ENCODE results near the gene CAVIN3. TPM values are rescaled to one million over a fixed set of nuclear protein-coding genes. Genes with fewer than 3 reads are reported as not detected.
A peak's percentile ranks its signal among the peaks of the same experiment; 100 is the strongest.

Gene CAVIN3
- total and polyA plus RNA-seq, 8 donors, result 12.8 to 166 (median 54.2) TPM

DNA sequence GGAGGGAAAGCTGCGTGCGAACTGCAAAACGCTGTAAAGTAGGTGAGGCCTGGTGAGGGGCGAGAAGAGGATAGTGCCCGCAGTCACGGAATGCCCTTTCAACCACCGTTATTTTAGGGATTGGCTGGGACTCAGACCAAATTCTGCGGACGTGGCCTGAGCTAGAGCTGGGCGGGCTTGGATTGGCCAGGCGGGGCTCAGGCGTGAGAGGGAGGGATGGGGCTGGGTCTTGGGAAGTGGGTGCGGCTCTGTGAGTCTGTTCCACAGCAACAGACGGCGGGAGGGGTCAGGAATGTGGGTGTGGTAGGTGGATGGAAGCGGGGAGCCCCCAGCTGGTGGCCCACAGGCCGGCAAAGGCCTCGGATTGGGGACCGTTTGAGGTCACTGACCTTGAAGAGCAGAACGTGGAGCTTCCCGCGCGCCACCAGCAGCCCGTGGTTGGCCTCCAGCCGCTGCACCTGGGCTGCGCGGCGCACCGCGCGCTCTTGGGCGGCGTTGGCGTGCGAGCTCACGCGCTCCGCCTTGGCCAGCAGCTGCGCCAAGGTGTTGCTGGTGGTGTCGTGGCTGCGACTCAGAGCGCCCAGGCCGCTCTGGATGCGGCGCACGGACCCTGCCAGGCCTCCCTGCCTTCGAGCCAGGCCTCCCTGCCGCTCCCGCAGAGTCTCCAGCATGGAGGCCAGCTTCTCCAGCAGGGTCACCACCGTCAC, 444 bp downstream of the CAVIN3 start:
- peaks cover 28 to 85% (median 56%) of the 10 kb centered on the region in 4 donors for H3K4me1 ChIP-seq
- peak; percentile 86 to 96 for DNase-seq
- peak overlapping the region; percentile 75 to 96 (median 96) for H3K27ac ChIP-seq
- no peak for TF ChIP-seq EP300 (IDR thresholded peaks at IDR 0.05)
- peak in 2 of 4 donors; percentile 25 to 38 for TF ChIP-seq POLR2A (IDR thresholded peaks at IDR 0.05)
- peak; percentile 68 to 75 (median 70) for TF ChIP-seq POLR2AphosphoS5 (IDR thresholded peaks at IDR 0.05)
- H3K4me3 ChIP-seq, result peak overlapping the region; percentile 61 to 70 (median 67)
- peaks cover 0 to 19% (median 6%) of the 10 kb centered on the region in 3 donors for H3K27me3 ChIP-seq
- H3K36me3 ChIP-seq, result no peaks in the 10 kb centered on the region
- intact Hi-C loops (cut with DNase I; ENCODE audit: low total_unique reads), result loop anchor here (10.0 kb wide), 1 partner anchor 55 kb away; no protein-coding TSS in a partner anchor
- H3K9me3 ChIP-seq, result no peaks in the 10 kb centered on the region
- 1 to 2% (median 2%) methylated on average over 19 to 50 of the region's 50 CpGs for WGBS, 5 donors

DNA sequence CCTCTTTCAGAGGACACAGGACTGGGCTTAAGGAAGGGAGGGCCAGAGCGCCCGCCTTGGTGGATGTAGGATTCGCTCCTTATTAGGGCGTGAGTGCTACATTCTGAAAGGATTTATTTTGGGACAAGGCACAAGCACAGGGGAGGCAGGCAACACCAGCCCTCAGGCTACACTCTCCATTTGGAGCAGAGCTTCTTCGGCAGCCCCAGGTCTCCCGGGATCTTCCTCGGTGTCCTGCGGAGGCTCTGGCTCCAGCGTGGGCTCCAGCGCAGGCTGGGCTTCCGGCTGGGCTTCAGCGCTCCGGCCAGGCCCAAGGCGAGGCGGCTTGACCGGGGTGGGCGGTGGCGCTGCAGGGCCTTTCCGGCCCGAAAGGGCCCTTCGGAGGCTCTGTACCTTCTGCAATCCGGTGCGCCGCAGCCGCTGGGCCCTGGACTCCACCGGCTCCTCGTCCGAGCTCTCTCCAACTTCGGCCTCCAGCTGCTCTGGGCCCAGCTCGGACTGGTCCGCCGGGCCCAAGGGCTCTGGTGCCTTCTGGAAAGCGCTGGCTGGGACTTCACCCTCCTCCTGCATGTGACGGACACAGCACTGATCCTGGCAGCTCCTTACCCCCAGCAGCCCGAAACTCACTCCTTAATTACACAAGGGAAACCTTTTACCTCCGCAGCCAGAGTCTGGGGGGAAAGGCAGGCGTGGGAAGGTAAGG, 1.1 kb downstream of the CAVIN3 start:
- intact Hi-C loops (cut with DNase I; ENCODE audit: low total_unique reads), result loop anchor here (10.0 kb wide), 1 partner anchor 54 kb away; no protein-coding TSS in a partner anchor
- peaks cover 28 to 84% (median 56%) of the 10 kb centered on the region in 4 donors for H3K4me1 ChIP-seq
- DNase-seq, result peak; percentile 40 to 68
- H3K9me3 ChIP-seq, result no peaks in the 10 kb centered on the region
- WGBS, 5 donors, result 5 to 17% (median 9%) methylated on average over 16 to 37 of the region's 37 CpGs
- H3K27ac ChIP-seq, result peak overlapping the region; percentile 75 to 96 (median 96)
- no peaks in the 10 kb centered on the region for H3K36me3 ChIP-seq
- H3K4me3 ChIP-seq, result peak overlapping the region; percentile 61 to 70 (median 67)
- H3K27me3 ChIP-seq, result peaks cover 0 to 19% (median 6%) of the 10 kb centered on the region in 3 donors
- peak in 2 of 3 donors; percentile 27 to 31 for TF ChIP-seq POLR2AphosphoS5 (IDR thresholded peaks at IDR 0.05)
- TF ChIP-seq CTCF (IDR thresholded peaks at IDR 0.05), result no peak

- intact Hi-C loops (cut with DNase I; ENCODE audit: low total_unique reads), result loop anchor here (10.0 kb wide), 1 partner anchor 53 kb away; no protein-coding TSS in a partner anchor
- WGBS, 5 donors, result 58 to 86% (median 81%) methylated on average over 4 of the region's 4 CpGs
These were observed 2.1 kb downstream of the CAVIN3 start for GRCh38 chr11:6318204-6318603.

DNA sequence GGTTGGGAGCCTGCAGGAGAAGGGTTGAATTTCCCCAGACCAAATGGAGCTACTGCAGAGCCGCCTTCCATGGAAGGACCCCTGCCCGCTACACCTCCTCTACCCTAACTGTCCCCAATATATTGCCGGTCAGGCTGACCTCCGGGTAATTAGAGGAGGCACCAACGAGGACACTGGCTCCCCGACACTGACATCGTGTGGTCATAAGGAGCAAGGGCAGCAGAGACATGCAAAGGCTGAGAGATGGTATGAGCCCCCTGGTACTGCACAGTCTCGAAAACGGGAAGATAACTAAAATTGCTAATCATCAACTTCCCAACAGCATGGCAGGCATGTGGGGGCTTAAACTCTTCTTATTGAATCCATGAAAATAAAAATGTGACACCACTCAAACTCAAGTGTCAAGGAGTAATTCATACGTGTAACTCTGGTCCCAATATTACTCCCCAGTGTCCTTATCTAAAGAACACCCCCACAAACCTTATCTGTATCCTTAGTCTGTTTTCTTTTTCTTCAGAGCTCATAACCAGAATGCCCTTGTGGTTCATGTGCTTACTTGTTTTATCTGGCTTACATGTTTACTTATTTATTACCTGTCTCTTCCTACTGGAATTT, 4.4 kb downstream of the CAVIN3 start:
- H3K9me3 ChIP-seq, result no peaks in the 10 kb centered on the region
- peak overlapping the region in 1 of 5 donors; percentile 96 for H3K27ac ChIP-seq
- intact Hi-C loops (cut with DNase I; ENCODE audit: low total_unique reads), result loop anchor here (10.0 kb wide), 1 partner anchor 51 kb away; no protein-coding TSS in a partner anchor
- peaks cover 18 to 52% (median 40%) of the 10 kb centered on the region in 4 donors for H3K4me1 ChIP-seq
- WGBS, 5 donors, result 1 to 5% (median 3%) methylated on average over 10 of the region's 10 CpGs
- H3K27me3 ChIP-seq, result peaks cover 0 to 19% (median 6%) of the 10 kb centered on the region in 3 donors
- no peak for TF ChIP-seq POLR2A (IDR thresholded peaks at IDR 0.05)
- TF ChIP-seq CTCF (IDR thresholded peaks at IDR 0.05), result peak in 5 of 7 experiments; percentile 75 to 88 (median 79)
- TF ChIP-seq EP300 (IDR thresholded peaks at IDR 0.05), result no peak
- H3K36me3 ChIP-seq, result no peaks in the 10 kb centered on the region
- DNase-seq, result peak; percentile 63 to 86
- no peak overlapping the region for H3K4me3 ChIP-seq

More at GRCh38 chr11:6318204-6318603, 2.1 kb downstream of the CAVIN3 start:
- Histone ChIP-seq H3K4me3 (peak overlapping the region in 2 of 4 donors; percentile 64 to 70), H3K27ac (peak overlapping the region in 4 of 5 donors; percentile 95 to 96 (median 96)), H3K4me1 (peaks cover 28 to 75% (median 56%) of the 10 kb centered on the region in 4 donors), H3K9me3 (no peaks in the 10 kb centered on the region), H3K27me3 (peaks cover 0 to 19% (median 6%) of the 10 kb centered on the region in 3 donors), H3K36me3 (no peaks in the 10 kb centered on the region)
- TF ChIP-seq EP300 (IDR thresholded peaks at IDR 0.05), result no peak
- no peak for TF ChIP-seq POLR2AphosphoS5 (IDR thresholded peaks at IDR 0.05)
- no peak for TF ChIP-seq POLR2A (IDR thresholded peaks at IDR 0.05)
- no peak for TF ChIP-seq CTCF (IDR thresholded peaks at IDR 0.05)
- no peak for DNase-seq

All from stomach (tissue), 9 donors.